ENCODE data around the gene RNF149.
A peak's percentile ranks its signal among the peaks of the same experiment; 100 is the strongest.
"Not testable (repeated sequence)": the region's sequence is repeated elsewhere in the genome, so short reads cannot be mapped to it uniquely, and the experiment has no call there.

RNF149 gene

GRCh38 chr2:101253703-101254450 is 54.6 kb downstream of the RNF149 start:
- no peak for DNase-seq (ENCODE audit: low read depth)

DNA sequence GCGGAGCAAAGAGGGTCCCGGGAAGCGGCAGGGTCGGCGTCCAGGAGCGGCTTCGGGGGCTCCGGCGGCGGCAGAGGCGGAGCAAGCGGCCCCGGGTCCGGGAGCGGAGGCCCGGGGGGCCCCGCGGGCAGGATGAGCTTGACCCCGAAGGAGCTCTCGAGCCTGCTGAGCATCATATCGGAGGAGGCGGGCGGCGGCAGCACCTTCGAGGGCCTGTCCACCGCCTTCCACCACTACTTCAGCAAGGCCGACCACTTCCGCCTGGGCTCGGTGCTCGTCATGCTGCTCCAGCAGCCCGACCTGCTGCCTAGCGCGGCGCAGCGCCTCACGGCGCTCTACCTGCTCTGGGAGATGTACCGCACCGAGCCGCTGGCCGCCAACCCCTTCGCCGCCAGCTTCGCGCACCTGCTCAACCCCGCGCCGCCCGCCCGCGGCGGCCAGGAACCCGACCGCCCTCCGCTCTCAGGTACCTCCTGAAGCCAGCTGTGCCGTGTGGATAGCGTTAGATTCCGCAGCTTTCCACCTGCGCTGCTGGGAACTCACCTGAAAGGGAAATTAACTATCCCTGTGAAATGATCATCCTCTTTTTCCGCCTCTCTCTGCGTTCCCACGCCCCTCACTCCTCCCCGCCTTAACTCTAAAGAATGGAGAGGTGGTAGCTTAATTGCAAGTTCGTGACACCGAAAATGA is 55.3 kb downstream of the RNF149 start:
- DNase-seq (ENCODE audit: low read depth): peak; percentile 68

GRCh38 chr2:101252408-101253012 is 56.0 kb downstream of the RNF149 start, which contains the start of gene CNOT11:
Gene CNOT11, plus strand, starts transcription at chr2:101252886. Its CDS starts 79 bp downstream, at chr2:101252965.
- DNase-seq (ENCODE audit: low read depth): peak; percentile 96

DNA sequence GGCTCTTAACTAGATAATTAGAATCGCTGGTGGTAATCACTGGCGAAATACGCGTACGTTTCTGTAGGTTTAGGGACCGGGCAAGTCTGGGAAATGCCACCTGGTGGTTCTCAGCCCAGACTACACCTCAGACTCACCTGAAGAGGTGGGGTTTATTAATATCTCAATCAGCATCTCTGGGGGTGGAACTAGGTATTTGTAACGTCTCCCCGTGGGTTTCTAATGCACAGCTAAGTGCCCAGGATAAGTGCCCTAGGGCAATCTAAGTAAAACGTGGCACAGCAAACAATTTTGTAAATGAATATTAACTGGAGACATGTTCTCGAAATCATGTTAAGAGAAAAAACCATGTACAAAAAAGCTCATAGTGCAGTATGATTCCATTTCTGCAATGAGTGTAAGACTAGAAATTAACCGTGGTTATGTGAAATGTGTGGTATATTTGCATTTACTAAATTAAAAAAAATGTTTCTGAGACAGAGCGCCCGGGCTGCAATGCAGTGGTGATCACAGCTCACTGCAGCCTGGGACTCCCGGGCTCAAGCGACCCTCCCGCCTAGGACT is 56.6 kb downstream of the RNF149 start:
- DNase-seq (ENCODE audit: low read depth): no peak

- DNase-seq (ENCODE audit: low read depth): not testable (repeated sequence)
These were observed 57.2 kb downstream of the RNF149 start for GRCh38 chr2:101251246-101251781.

DNA sequence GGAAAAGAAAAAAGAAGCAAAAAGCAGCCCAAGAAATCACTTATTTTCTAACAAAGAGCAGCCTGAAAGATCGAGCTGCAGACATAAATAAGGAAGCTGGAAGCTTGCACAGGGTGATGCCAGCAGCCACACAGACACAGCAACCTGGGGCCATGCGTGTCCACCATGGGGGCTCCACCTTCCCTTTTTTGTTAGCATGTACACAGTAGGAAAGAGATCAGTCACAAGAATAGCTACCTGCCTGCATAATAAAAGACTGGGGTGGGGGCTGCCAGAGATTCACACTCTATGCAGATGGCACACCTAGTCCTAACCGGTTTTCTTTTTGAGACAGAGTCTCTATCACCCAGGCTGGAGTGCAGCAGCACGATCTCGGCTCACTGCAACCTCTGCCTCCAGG is 58.7 kb downstream of the RNF149 start:
- no peak for DNase-seq (ENCODE audit: low read depth)

GRCh38 chr2:101248756-101249155 is 59.7 kb downstream of the RNF149 start:
- DNase-seq (ENCODE audit: low read depth): not testable (repeated sequence)

DNA sequence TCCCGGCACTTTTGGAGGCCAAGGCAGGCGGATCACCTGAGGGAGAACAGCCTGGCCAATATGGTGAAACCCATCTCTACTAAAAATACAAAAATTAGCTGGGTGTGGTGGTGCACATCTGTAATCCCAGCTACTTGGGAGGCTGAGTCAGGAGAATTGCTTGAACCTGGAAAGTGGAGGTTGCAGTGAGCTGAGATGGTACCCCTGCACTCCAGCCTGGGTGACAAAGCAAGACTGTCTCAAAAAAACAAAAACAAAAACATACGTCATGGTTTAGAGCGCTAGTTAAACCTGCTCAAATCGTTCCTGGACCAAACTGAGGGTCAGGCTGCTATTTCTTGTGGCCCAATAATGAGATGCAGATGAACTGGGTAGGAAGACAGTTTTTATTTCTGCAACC is 63.0 kb downstream of the RNF149 start:
- DNase-seq (ENCODE audit: low read depth): not testable (repeated sequence)

GRCh38 chr2:101244899-101245298 is 63.6 kb downstream of the RNF149 start:
- DNase-seq (ENCODE audit: low read depth): not testable (repeated sequence)

- DNase-seq (ENCODE audit: low read depth): not testable (repeated sequence)
These were observed 64.1 kb downstream of the RNF149 start for GRCh38 chr2:101244373-101244772.

DNA sequence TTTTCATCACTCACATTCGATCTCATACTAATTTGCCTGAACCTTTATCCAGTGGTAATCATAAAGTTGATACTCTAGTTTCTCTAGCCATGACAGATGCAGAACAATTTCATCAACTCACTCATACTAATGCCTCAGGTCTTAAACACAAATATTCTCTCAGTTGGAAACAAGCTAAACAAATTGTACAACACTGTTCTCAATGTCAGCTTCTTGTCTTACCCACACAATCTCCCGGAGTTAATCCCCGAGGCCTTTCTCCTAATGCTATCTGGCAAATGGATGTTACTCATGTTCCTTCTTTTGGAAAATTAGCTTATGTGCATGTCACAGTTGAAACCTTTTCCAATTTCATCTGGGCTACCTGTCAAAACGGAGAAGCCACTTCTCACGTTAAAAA is 67.3 kb downstream of the RNF149 start:
- DNase-seq (ENCODE audit: low read depth): no peak

GRCh38 chr2:101240694-101241093 is 67.8 kb downstream of the RNF149 start:
- peak; percentile 10 for DNase-seq (ENCODE audit: low read depth)

DNA sequence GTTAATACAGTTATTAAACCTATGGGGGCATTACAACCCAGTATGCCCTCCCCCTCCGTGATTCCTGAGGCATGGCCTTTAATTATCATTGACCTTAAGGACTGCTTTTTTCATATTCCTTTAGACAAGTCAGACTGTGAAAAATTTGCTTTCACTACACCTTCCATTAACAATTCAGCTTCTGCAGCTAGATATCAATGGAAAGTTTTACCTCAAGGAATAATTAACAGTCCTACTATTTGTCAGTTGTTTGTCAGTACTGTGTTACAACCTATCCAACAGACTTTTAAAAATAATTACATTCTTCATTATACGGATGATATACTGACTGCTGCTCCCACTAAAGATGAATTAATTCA is 68.8 kb downstream of the RNF149 start:
- not testable (repeated sequence) for DNase-seq (ENCODE audit: low read depth)

- no peak for DNase-seq (ENCODE audit: low read depth)
These were observed 69.4 kb downstream of the RNF149 start for GRCh38 chr2:101238930-101239759.

- not testable (repeated sequence) for DNase-seq (ENCODE audit: low read depth)
These were observed 70.6 kb downstream of the RNF149 start for GRCh38 chr2:101237944-101238343.

GRCh38 chr2:101235956-101236355 is 72.5 kb downstream of the RNF149 start:
- not testable (repeated sequence) for DNase-seq (ENCODE audit: low read depth)

DNA sequence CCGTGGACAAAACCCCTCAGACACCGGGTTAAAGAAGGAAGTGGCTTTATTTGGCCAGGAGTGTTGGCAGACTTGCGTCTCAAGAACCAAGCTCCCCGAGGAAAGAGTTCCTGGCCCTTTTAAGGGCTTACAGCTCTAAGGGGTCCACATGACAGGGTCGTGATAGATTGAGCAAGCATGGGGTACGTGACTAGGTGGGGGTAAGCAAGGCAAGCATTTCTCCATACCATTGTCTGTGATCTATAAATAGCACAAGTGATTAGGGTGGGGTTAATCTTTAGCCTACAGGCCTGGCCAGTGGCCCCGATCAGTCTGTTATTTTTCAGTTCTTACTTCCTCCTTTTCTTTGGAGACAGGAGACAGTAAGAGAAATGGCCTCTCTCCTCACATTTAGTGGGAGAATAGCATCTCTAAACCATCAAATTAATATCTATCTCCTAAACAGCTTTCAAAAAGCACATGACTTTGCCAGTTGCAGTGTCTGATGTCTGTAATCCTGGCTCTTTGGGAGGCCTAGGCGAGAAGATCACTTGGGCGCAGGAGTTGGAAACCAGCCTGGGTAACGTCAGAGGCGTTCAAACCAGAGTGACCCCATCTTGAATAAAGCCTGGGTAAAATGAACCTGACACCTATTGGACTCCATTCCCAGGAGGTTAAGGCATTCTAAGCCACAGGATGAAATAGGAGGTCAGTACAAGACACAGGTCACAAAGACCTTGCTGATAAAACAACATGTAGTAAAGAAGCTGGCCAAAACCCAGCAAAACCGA is 74.1 kb downstream of the RNF149 start:
- DNase-seq (ENCODE audit: low read depth): no peak

DNA sequence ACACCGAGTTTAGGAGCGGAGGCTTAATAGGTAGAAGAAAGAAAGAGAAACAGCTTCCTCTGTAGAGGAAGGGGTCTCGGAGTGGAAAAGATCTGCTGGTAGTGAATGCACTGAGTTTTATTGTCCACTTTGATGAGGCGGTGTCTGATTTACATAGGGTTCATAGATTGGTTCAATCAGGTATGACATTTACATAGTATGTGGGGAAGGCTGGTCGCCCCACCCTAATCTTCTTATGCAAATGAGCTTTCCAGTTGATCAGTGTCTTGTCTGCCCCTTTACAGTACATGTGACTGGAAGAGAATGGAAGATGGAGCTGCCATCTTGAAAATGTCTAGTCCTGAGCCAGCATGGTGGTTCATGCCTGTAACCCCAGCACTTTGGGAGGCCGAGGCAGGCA is 75.7 kb downstream of the RNF149 start:
- DNase-seq (ENCODE audit: low read depth): no peak

GRCh38 chr2:101231937-101232730 is 76.4 kb downstream of the RNF149 start:
- no peak for DNase-seq (ENCODE audit: low read depth)

DNA sequence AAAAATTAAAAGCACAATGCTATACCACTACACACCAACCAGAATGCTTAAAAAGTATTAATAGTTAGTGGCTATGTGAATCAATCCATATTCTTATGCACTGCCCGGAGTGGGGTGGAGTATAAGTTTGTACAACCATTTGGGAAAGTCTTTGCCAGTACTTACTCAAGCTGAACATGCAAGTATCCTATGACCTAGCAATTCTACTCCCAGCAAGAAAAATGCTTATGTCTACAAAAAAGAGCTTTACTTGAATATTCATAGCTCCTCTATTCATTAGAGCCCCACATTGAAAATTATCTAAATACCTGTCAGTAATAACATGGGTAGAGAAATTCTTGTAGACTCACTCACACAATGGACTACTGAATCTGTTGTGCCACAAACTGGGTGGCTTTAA is 77.3 kb downstream of the RNF149 start:
- DNase-seq (ENCODE audit: low read depth): no peak
